Neural cell (in vitro differentiated cells): Measurements from ENCODE around the gene FLT3LG.

Source experiments
- EP300 ChIP-seq: fragments of 450-650 bp; conservative IDR thresholded peaks from 2 replicates; pipeline ENCODE4 v1.6.1; 2014; ENCODE audit warnings: antibody characterized with exemption, mild to moderate bottlenecking, moderate library complexity; ENCODE audit not compliant: poor library complexity, severe bottlenecking
- POLR2AphosphoS5 ChIP-seq: IDR thresholded peaks from 2 replicates; pipeline ENCODE4 v1.6.1; 2012
- SMC3 ChIP-seq: fragments of 450-650 bp; conservative IDR thresholded peaks from 2 replicates; pipeline ENCODE4 v1.6.1; 2014; ENCODE audit warnings: antibody characterized with exemption, mild to moderate bottlenecking, moderate library complexity; ENCODE audit not compliant: poor library complexity
- TF ChIP-seq, protein P1 (sequence below): fragments of 450-650 bp; IDR thresholded peaks from 2 replicates; pipeline ENCODE4 v1.5.1; 2014; ENCODE audit warnings: antibody characterized with exemption, mild to moderate bottlenecking, moderate library complexity; ENCODE audit not compliant: poor library complexity, severe bottlenecking
- TF ChIP-seq, protein P2 (sequence below): IDR thresholded peaks from 2 replicates; pipeline ENCODE4 v1.6.1; 2012; ENCODE audit warnings: borderline replicate concordance

DNA sequence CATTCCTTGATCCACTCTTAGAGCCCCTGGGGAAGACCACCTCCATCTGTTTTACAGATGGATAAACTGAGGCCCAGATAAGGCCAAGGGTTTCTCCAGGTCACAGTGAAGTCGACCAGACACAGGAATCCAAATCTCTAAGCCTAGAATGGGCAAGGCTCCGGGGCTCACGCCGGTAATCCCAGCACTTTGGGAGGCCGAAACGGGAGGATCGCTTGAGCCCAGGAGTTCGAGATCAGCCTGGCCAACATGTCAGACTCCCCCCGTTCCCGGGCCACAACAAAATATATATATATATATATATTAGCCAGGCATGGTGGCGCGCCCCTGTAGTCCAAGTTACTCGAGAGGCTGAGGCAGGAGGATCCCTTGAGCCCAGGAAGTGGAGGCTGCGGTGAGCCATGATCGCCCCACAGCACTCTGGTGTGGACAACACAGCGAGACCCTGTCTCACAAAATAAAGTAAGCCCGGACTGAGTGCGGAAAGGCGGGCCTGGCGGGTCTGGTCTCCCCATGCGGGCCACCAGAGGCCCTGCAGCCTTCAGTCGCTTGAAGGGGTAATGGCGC lies 12.8 kb downstream of the FLT3LG start:
- TF ChIP-seq, protein P1, sequence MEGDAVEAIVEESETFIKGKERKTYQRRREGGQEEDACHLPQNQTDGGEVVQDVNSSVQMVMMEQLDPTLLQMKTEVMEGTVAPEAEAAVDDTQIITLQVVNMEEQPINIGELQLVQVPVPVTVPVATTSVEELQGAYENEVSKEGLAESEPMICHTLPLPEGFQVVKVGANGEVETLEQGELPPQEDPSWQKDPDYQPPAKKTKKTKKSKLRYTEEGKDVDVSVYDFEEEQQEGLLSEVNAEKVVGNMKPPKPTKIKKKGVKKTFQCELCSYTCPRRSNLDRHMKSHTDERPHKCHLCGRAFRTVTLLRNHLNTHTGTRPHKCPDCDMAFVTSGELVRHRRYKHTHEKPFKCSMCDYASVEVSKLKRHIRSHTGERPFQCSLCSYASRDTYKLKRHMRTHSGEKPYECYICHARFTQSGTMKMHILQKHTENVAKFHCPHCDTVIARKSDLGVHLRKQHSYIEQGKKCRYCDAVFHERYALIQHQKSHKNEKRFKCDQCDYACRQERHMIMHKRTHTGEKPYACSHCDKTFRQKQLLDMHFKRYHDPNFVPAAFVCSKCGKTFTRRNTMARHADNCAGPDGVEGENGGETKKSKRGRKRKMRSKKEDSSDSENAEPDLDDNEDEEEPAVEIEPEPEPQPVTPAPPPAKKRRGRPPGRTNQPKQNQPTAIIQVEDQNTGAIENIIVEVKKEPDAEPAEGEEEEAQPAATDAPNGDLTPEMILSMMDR = no peak
- TF ChIP-seq, protein P2, sequence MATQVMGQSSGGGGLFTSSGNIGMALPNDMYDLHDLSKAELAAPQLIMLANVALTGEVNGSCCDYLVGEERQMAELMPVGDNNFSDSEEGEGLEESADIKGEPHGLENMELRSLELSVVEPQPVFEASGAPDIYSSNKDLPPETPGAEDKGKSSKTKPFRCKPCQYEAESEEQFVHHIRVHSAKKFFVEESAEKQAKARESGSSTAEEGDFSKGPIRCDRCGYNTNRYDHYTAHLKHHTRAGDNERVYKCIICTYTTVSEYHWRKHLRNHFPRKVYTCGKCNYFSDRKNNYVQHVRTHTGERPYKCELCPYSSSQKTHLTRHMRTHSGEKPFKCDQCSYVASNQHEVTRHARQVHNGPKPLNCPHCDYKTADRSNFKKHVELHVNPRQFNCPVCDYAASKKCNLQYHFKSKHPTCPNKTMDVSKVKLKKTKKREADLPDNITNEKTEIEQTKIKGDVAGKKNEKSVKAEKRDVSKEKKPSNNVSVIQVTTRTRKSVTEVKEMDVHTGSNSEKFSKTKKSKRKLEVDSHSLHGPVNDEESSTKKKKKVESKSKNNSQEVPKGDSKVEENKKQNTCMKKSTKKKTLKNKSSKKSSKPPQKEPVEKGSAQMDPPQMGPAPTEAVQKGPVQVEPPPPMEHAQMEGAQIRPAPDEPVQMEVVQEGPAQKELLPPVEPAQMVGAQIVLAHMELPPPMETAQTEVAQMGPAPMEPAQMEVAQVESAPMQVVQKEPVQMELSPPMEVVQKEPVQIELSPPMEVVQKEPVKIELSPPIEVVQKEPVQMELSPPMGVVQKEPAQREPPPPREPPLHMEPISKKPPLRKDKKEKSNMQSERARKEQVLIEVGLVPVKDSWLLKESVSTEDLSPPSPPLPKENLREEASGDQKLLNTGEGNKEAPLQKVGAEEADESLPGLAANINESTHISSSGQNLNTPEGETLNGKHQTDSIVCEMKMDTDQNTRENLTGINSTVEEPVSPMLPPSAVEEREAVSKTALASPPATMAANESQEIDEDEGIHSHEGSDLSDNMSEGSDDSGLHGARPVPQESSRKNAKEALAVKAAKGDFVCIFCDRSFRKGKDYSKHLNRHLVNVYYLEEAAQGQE = no peak
- no peak for TF ChIP-seq SMC3
- no peak for TF ChIP-seq EP300
- no peak for TF ChIP-seq POLR2AphosphoS5
